ENCODE data around the gene IQCK.
A peak's percentile ranks its signal among the peaks of the same experiment; 100 is the strongest.

The IQCK gene

GRCh38 chr16:19874026-19874425 lies 156.0 kb downstream of the IQCK start:
- H2AFZ ChIP-seq: no peak overlapping the region
- no peaks in the 10 kb centered on the region for H3K27me3 ChIP-seq (ENCODE audit: control insufficient read depth, insufficient read depth, low read length)
- H3K9ac ChIP-seq: no peak overlapping the region
- peaks cover 2% of the 10 kb centered on the region for H3K4me1 ChIP-seq
- no peak overlapping the region for H3K4me3 ChIP-seq (ENCODE audit: low read depth, low read length)
- TF ChIP-seq CTCF (IDR thresholded peaks at IDR 0.05): no peak
- H3K4me2 ChIP-seq (ENCODE audit: low read length): no peak overlapping the region
- H3K79me2 ChIP-seq: peaks cover 34% of the 10 kb centered on the region
- no peaks in the 10 kb centered on the region for H3K36me3 ChIP-seq (ENCODE audit: control insufficient read depth, insufficient read depth, low read length)
- no peaks in the 10 kb centered on the region for H3K9me3 ChIP-seq (ENCODE audit: control insufficient read depth, low read length)
- H3K27ac ChIP-seq: no peak overlapping the region

GRCh38 chr16:19874851-19875546 lies 156.9 kb downstream of the IQCK start:
- H3K4me3 ChIP-seq (ENCODE audit: low read depth, low read length): no peak overlapping the region
- H3K79me2 ChIP-seq: peaks cover 37% of the 10 kb centered on the region
- no peak overlapping the region for H3K27ac ChIP-seq
- H3K9me3 ChIP-seq (ENCODE audit: control insufficient read depth, low read length): no peaks in the 10 kb centered on the region
- no peaks in the 10 kb centered on the region for H3K36me3 ChIP-seq (ENCODE audit: control insufficient read depth, insufficient read depth, low read length)
- no peak for TF ChIP-seq CTCF (IDR thresholded peaks at IDR 0.05)
- H3K4me1 ChIP-seq: peaks cover 2% of the 10 kb centered on the region
- no peak overlapping the region for H3K4me2 ChIP-seq (ENCODE audit: low read length)
- H3K27me3 ChIP-seq (ENCODE audit: control insufficient read depth, insufficient read depth, low read length): no peaks in the 10 kb centered on the region
- no peak overlapping the region for H3K9ac ChIP-seq
- no peak overlapping the region for H2AFZ ChIP-seq

GRCh38 chr16:19875900-19876299 lies 157.8 kb downstream of the IQCK start:
- no peaks in the 10 kb centered on the region for H3K27me3 ChIP-seq (ENCODE audit: control insufficient read depth, insufficient read depth, low read length)
- no peak overlapping the region for H3K9ac ChIP-seq
- H3K79me2 ChIP-seq: peaks cover 43% of the 10 kb centered on the region
- no peak overlapping the region for H2AFZ ChIP-seq
- no peak overlapping the region for H3K4me2 ChIP-seq (ENCODE audit: low read length)
- H3K4me3 ChIP-seq (ENCODE audit: low read depth, low read length): no peak overlapping the region
- no peak for TF ChIP-seq CTCF (IDR thresholded peaks at IDR 0.05)
- H3K36me3 ChIP-seq (ENCODE audit: control insufficient read depth, insufficient read depth, low read length): no peaks in the 10 kb centered on the region
- H3K27ac ChIP-seq: no peak overlapping the region
- peaks cover 2% of the 10 kb centered on the region for H3K4me1 ChIP-seq
- no peaks in the 10 kb centered on the region for H3K9me3 ChIP-seq (ENCODE audit: control insufficient read depth, low read length)

- no peak for TF ChIP-seq CTCF (IDR thresholded peaks at IDR 0.05)
- Histone ChIP-seq H3K27ac (peak overlapping the region; percentile 44), H3K4me2 (ENCODE audit: low read length) (no peak overlapping the region), H3K79me2 (peaks cover 48% of the 10 kb centered on the region), H3K9me3 (ENCODE audit: control insufficient read depth, low read length) (no peaks in the 10 kb centered on the region), H2AFZ (no peak overlapping the region), H3K9ac (no peak overlapping the region), H3K4me1 (peaks cover 2% of the 10 kb centered on the region), H3K27me3 (ENCODE audit: control insufficient read depth, insufficient read depth, low read length) (no peaks in the 10 kb centered on the region), H3K36me3 (ENCODE audit: control insufficient read depth, insufficient read depth, low read length) (no peaks in the 10 kb centered on the region), H3K4me3 (ENCODE audit: low read depth, low read length) (no peak overlapping the region)
Measured at GRCh38 chr16:19876501-19877059, 158.5 kb downstream of the IQCK start.

GRCh38 chr16:19878757-19879156 lies 160.7 kb downstream of the IQCK start:
- H3K9ac ChIP-seq: no peak overlapping the region
- no peak overlapping the region for H2AFZ ChIP-seq
- no peak overlapping the region for H3K27ac ChIP-seq
- H3K36me3 ChIP-seq (ENCODE audit: control insufficient read depth, insufficient read depth, low read length): no peaks in the 10 kb centered on the region
- TF ChIP-seq CTCF (IDR thresholded peaks at IDR 0.05): no peak
- no peaks in the 10 kb centered on the region for H3K27me3 ChIP-seq (ENCODE audit: control insufficient read depth, insufficient read depth, low read length)
- peaks cover 57% of the 10 kb centered on the region for H3K79me2 ChIP-seq
- no peak overlapping the region for H3K4me2 ChIP-seq (ENCODE audit: low read length)
- H3K4me1 ChIP-seq: peaks cover 2% of the 10 kb centered on the region
- H3K4me3 ChIP-seq (ENCODE audit: low read depth, low read length): no peak overlapping the region
- H3K9me3 ChIP-seq (ENCODE audit: control insufficient read depth, low read length): no peaks in the 10 kb centered on the region
